Parietal lobe (tissue), 1 donor: ENCODE measurements around the gene CPNE6. TPM values are rescaled to one million over a fixed set of nuclear protein-coding genes. Genes with fewer than 3 reads are reported as not detected.

Experiments
- total RNA-seq: library from RNA; depleted of rRNA; stranded (reverse); fragments of >200 nt; gene quantifications from one replicate; pipeline ENCODE4 v1.2.3, GENCODE V29; 2014

Gene CPNE6
- total RNA-seq = 27.2 TPM

GRCh38 chr14:24071144-24071697 lies at the start of gene CPNE6:
CPNE6 (plus strand) TSS chr14:24071562; CDS start chr14:24072937, 1,375 bp downstream.

GRCh38 chr14:24051789-24052655 lies 19.3 kb upstream of the CPNE6 start, which contains the start of gene CARMIL3:
CARMIL3 (plus strand) TSS chr14:24052009; CDS start chr14:24052154, 145 bp downstream.

GRCh38 chr14:24093901-24094840 lies 22.8 kb downstream of the CPNE6 start, which contains the start of gene PCK2:
PCK2 (plus strand) TSS chr14:24094311; CDS start chr14:24094406, 95 bp downstream.

GRCh38 chr14:24114532-24115421 lies 43.4 kb downstream of the CPNE6 start, which contains the start of the genes DCAF11 and NRL:
DCAF11 (plus strand) TSS chr14:24114777; CDS start chr14:24115595, 818 bp downstream.
NRL (minus strand) TSS chr14:24114949; CDS start chr14:24082848, 32,101 bp downstream.

Other genes with a start within 250 kb of the CPNE6 start
- 6.3 TPM for gene DHRS4, start 117.8 kb upstream of the CPNE6 start, total RNA-seq
- gene DHRS4L2, start 82.6 kb upstream of the CPNE6 start, total RNA-seq = 4.4 TPM
- 51.6 TPM for gene CARMIL3, start 19.6 kb upstream of the CPNE6 start, total RNA-seq
- 2.2 TPM for gene PCK2, start 22.7 kb downstream of the CPNE6 start, total RNA-seq
- 64.2 TPM for gene DCAF11, start 43.2 kb downstream of the CPNE6 start, total RNA-seq
- gene NRL, start 43.4 kb downstream of the CPNE6 start, total RNA-seq = 2.2 TPM
- 0.94 TPM for gene FITM1, start 59.1 kb downstream of the CPNE6 start, total RNA-seq
- gene PSME1, start 64.6 kb downstream of the CPNE6 start, total RNA-seq = 23.2 TPM
- gene EMC9, start 70.0 kb downstream of the CPNE6 start, total RNA-seq = 10.0 TPM
- gene PSME2, start 75.0 kb downstream of the CPNE6 start, total RNA-seq = 22.2 TPM
- gene RNF31, start 75.9 kb downstream of the CPNE6 start, total RNA-seq = 38.5 TPM
- 17.5 TPM for gene IRF9, start 89.7 kb downstream of the CPNE6 start, total RNA-seq
- 33.8 TPM for gene REC8, start 100.5 kb downstream of the CPNE6 start, total RNA-seq
- gene IPO4, start 117.3 kb downstream of the CPNE6 start, total RNA-seq = 18.2 TPM
- 20.7 TPM for gene TM9SF1, start 123.9 kb downstream of the CPNE6 start, total RNA-seq
- not detected for gene TSSK4, start 134.1 kb downstream of the CPNE6 start, total RNA-seq
- 35.1 TPM for gene CHMP4A, start 141.9 kb downstream of the CPNE6 start, total RNA-seq
- 25.0 TPM for gene MDP1, start 144.5 kb downstream of the CPNE6 start, total RNA-seq
- gene NEDD8, start 160.8 kb downstream of the CPNE6 start, total RNA-seq = 62.3 TPM
- gene GMPR2, start 161.4 kb downstream of the CPNE6 start, total RNA-seq = 34.7 TPM
- gene TINF2, start 171.1 kb downstream of the CPNE6 start, total RNA-seq = 51.3 TPM
- gene TGM1, start 191.6 kb downstream of the CPNE6 start, total RNA-seq = 4.4 TPM
- 30.7 TPM for gene RABGGTA, start 200.0 kb downstream of the CPNE6 start, total RNA-seq
- 13.8 TPM for gene DHRS1, start 228.2 kb downstream of the CPNE6 start, total RNA-seq
- 25.4 TPM for gene NOP9, start 228.3 kb downstream of the CPNE6 start, total RNA-seq
- gene CIDEB, start 236.4 kb downstream of the CPNE6 start, total RNA-seq = 5.6 TPM
- 2.2 TPM for gene LTB4R2, start 238.6 kb downstream of the CPNE6 start, total RNA-seq
- gene LTB4R, start 239.9 kb downstream of the CPNE6 start, total RNA-seq = 1.6 TPM